ENCODE measurements around the gene MESP2.

The MESP2 gene

GRCh38 chr15:89756897-89757296, 19.2 kb upstream of the MESP2 start:
- DNase-seq, result no peak

- no peak for DNase-seq
Observed at GRCh38 chr15:89758283-89758682, 17.8 kb upstream of the MESP2 start.

GRCh38 chr15:89758981-89759380, 17.2 kb upstream of the MESP2 start:
- no peak for DNase-seq

GRCh38 chr15:89759835-89760234, 16.3 kb upstream of the MESP2 start:
- no peak for DNase-seq

GRCh38 chr15:89760303-89761008, 15.7 kb upstream of the MESP2 start:
- peak; percentile 55 for DNase-seq

- DNase-seq, result no peak
Observed at GRCh38 chr15:89761009-89761831, 14.9 kb upstream of the MESP2 start.

GRCh38 chr15:89761929-89762328, 14.2 kb upstream of the MESP2 start:
- DNase-seq, result no peak

GRCh38 chr15:89765694-89766093, 10.4 kb upstream of the MESP2 start:
- no peak for DNase-seq

GRCh38 chr15:89766357-89767311, 9.5 kb upstream of the MESP2 start:
- no peak for DNase-seq

- DNase-seq, result no peak
Observed at GRCh38 chr15:89767411-89767915, 8.7 kb upstream of the MESP2 start.

- no peak for DNase-seq
Observed at GRCh38 chr15:89768071-89768500, 8.0 kb upstream of the MESP2 start.

- DNase-seq, result no peak
Observed at GRCh38 chr15:89769366-89769765, 6.8 kb upstream of the MESP2 start.

- peak; percentile 86 for DNase-seq
Observed at GRCh38 chr15:89770041-89770440, 6.1 kb upstream of the MESP2 start.

- no peak for DNase-seq
Observed at GRCh38 chr15:89772932-89773583, 3.1 kb upstream of the MESP2 start.

- no peak for DNase-seq
Observed at GRCh38 chr15:89774492-89774891, 1.6 kb upstream of the MESP2 start.

GRCh38 chr15:89775815-89776214, 317 bp upstream of the MESP2 start:
- DNase-seq, result no peak

GRCh38 chr15:89777073-89777751, 1.1 kb downstream of the MESP2 start:
- DNase-seq, result no peak

- DNase-seq, result no peak
Observed at GRCh38 chr15:89777782-89778380, 1.7 kb downstream of the MESP2 start.

- no peak for DNase-seq
Observed at GRCh38 chr15:89778861-89779260, 2.7 kb downstream of the MESP2 start.

- no peak for DNase-seq
Observed at GRCh38 chr15:89780601-89781000, 4.5 kb downstream of the MESP2 start.

- no peak for DNase-seq
Observed at GRCh38 chr15:89781055-89781454, 4.9 kb downstream of the MESP2 start.
